Duodenal mucosa (tissue), 2 donors: ENCODE results near the gene AQP12A.
A peak's percentile ranks its signal among the peaks of the same experiment; 100 is the strongest.
"Not testable (repeated sequence)": the region's sequence is repeated elsewhere in the genome, so short reads cannot be mapped to it uniquely, and the experiment has no call there.

Experiments used
- H3K27ac ChIP-seq: one replicate; pipeline ENCODE4 v1.7.0; 2013; ENCODE audit warnings: low read depth, low read length
- H3K27me3 ChIP-seq, 2 donors: one replicate each; pipeline ENCODE4 v1.7.0; 2013; ENCODE audit warnings: low read length in 2 of 2, control low read depth in 1 of 2; ENCODE audit not compliant: insufficient read depth in 2 of 2, control insufficient read depth in 1 of 2
- H3K36me3 ChIP-seq, 2 donors: one replicate each; pipeline ENCODE4 v1.7.0; 2013; ENCODE audit warnings: low read length in 2 of 2, control low read depth in 1 of 2; ENCODE audit not compliant: insufficient read depth in 2 of 2, control insufficient read depth in 1 of 2
- H3K4me1 ChIP-seq, 2 donors: one replicate each; pipeline ENCODE4 v1.7.0; 2013; ENCODE audit warnings: low read length in 2 of 2, control low read depth in 1 of 2; ENCODE audit not compliant: insufficient read depth in 2 of 2, control insufficient read depth in 1 of 2
- H3K4me3 ChIP-seq, 2 donors: one replicate each; pipeline ENCODE4 v1.7.0; 2013; ENCODE audit warnings: low read length in 2 of 2, low read depth in 1 of 2
- H3K9ac ChIP-seq, 2 donors: one replicate each; pipeline ENCODE4 v1.7.0; 2013; ENCODE audit warnings: low read length in 2 of 2, low read depth in 1 of 2
- H3K9me3 ChIP-seq, 2 donors: one replicate each; pipeline ENCODE4 v1.7.0; 2013; ENCODE audit warnings: low read length in 2 of 2, control low read depth in 1 of 2; ENCODE audit not compliant: control insufficient read depth in 1 of 2

Gene AQP12A

GRCh38 chr2:240678043-240678442 is 13.6 kb upstream of the AQP12A start:
- not testable (repeated sequence) for H3K36me3 ChIP-seq, H3K4me1 ChIP-seq, H3K27me3 ChIP-seq, H3K27ac ChIP-seq, H3K9ac ChIP-seq, H3K4me3 ChIP-seq, H3K9me3 ChIP-seq

- H3K36me3 ChIP-seq, H3K9ac ChIP-seq, H3K27ac ChIP-seq, H3K9me3 ChIP-seq, H3K4me3 ChIP-seq, H3K27me3 ChIP-seq, H3K4me1 ChIP-seq: not testable (repeated sequence)
Measured at GRCh38 chr2:240678909-240679308, 12.8 kb upstream of the AQP12A start.

- H3K27ac ChIP-seq, H3K9ac ChIP-seq, H3K9me3 ChIP-seq, H3K4me1 ChIP-seq, H3K4me3 ChIP-seq, H3K27me3 ChIP-seq, H3K36me3 ChIP-seq: not testable (repeated sequence)
Measured at GRCh38 chr2:240680185-240680584, 11.5 kb upstream of the AQP12A start.

- not testable (repeated sequence) for H3K27ac ChIP-seq, H3K4me3 ChIP-seq, H3K36me3 ChIP-seq, H3K9me3 ChIP-seq, H3K27me3 ChIP-seq
- H3K4me1 ChIP-seq: peaks cover 15 to 19% of the 10 kb centered on the region in 2 donors
- peak within 1 kb of the TSS in 1 of 2 donors; percentile 34 for H3K9ac ChIP-seq
Measured at GRCh38 chr2:240682431-240683224, 9.0 kb upstream of the AQP12A start, which contains the start of gene AQP12B. Gene AQP12B, minus strand, starts transcription at chr2:240682885. Its CDS starts 48 bp downstream, at chr2:240682837.

- H3K36me3 ChIP-seq, H3K9me3 ChIP-seq, H3K27ac ChIP-seq, H3K27me3 ChIP-seq: not testable (repeated sequence)
- peak overlapping the region in 1 of 2 donors; percentile 50 for H3K4me3 ChIP-seq
- H3K9ac ChIP-seq: peak overlapping the region; percentile 34 to 79
- H3K4me1 ChIP-seq: peaks cover 15 to 19% of the 10 kb centered on the region in 2 donors
Measured at GRCh38 chr2:240683329-240683979, 8.2 kb upstream of the AQP12A start.

- not testable (repeated sequence) for H3K27me3 ChIP-seq, H3K27ac ChIP-seq, H3K9me3 ChIP-seq, H3K36me3 ChIP-seq
- H3K4me3 ChIP-seq: peak overlapping the region in 1 of 2 donors; percentile 50
- peak overlapping the region; percentile 34 to 79 for H3K9ac ChIP-seq
- H3K4me1 ChIP-seq: peaks cover 15 to 19% of the 10 kb centered on the region in 2 donors
Measured at GRCh38 chr2:240683980-240684728, 7.5 kb upstream of the AQP12A start.

GRCh38 chr2:240685771-240686371 is 5.8 kb upstream of the AQP12A start:
- Histone ChIP-seq H3K9ac (peak overlapping the region in 1 of 2 donors; percentile 25), H3K36me3 (no peaks in the 10 kb centered on the region), H3K4me3 (no peak overlapping the region), H3K27ac (no peak overlapping the region), H3K27me3 (no peaks in the 10 kb centered on the region), H3K9me3 (no peaks in the 10 kb centered on the region), H3K4me1 (peaks cover 15 to 26% of the 10 kb centered on the region in 2 donors)

- H3K9ac ChIP-seq: peak overlapping the region in 1 of 2 donors; percentile 25
- no peaks in the 10 kb centered on the region for H3K36me3 ChIP-seq
- H3K9me3 ChIP-seq: no peaks in the 10 kb centered on the region
- H3K27ac ChIP-seq: no peak overlapping the region
- H3K4me3 ChIP-seq: no peak overlapping the region
- H3K27me3 ChIP-seq: no peaks in the 10 kb centered on the region
- H3K4me1 ChIP-seq: peaks cover 15 to 26% of the 10 kb centered on the region in 2 donors
Measured at GRCh38 chr2:240686460-240686859, 5.2 kb upstream of the AQP12A start.

- H3K27me3 ChIP-seq: no peaks in the 10 kb centered on the region
- peaks cover 15 to 26% of the 10 kb centered on the region in 2 donors for H3K4me1 ChIP-seq
- no peak overlapping the region for H3K9ac ChIP-seq
- no peak overlapping the region for H3K4me3 ChIP-seq
- H3K9me3 ChIP-seq: no peaks in the 10 kb centered on the region
- no peak overlapping the region for H3K27ac ChIP-seq
- H3K36me3 ChIP-seq: no peaks in the 10 kb centered on the region
Measured at GRCh38 chr2:240687045-240687740, 4.5 kb upstream of the AQP12A start.
